GM21576 (cell line): ENCODE results near the gene PLXNA4.

Experiments
- ATAC-seq: cut with Tn5 transposase; IDR thresholded peaks from one replicate; pipeline ENCODE4 v1.9.1; 2021; ENCODE audit warnings: mild to moderate bottlenecking, moderate library complexity; ENCODE audit not compliant: unreplicated experiment

The PLXNA4 gene

GRCh38 chr7:132564849-132565248, 11.4 kb downstream of the PLXNA4 start:
- ATAC-seq = no peak

GRCh38 chr7:132564090-132564489, 12.2 kb downstream of the PLXNA4 start:
- no peak for ATAC-seq

- ATAC-seq = no peak
Measured at GRCh38 chr7:132562690-132563089, 13.6 kb downstream of the PLXNA4 start.

- no peak for ATAC-seq
Measured at GRCh38 chr7:132561763-132562162, 14.5 kb downstream of the PLXNA4 start.

GRCh38 chr7:132560825-132561529, 15.3 kb downstream of the PLXNA4 start:
- no peak for ATAC-seq

- no peak for ATAC-seq
Measured at GRCh38 chr7:132560105-132560504, 16.2 kb downstream of the PLXNA4 start.

- no peak for ATAC-seq
Measured at GRCh38 chr7:132558815-132559214, 17.5 kb downstream of the PLXNA4 start.

GRCh38 chr7:132557489-132558044, 18.7 kb downstream of the PLXNA4 start:
- no peak for ATAC-seq

GRCh38 chr7:132554446-132554845, 21.8 kb downstream of the PLXNA4 start:
- no peak for ATAC-seq

GRCh38 chr7:132553031-132553430, 23.2 kb downstream of the PLXNA4 start:
- no peak for ATAC-seq

- no peak for ATAC-seq
Measured at GRCh38 chr7:132551886-132552285, 24.4 kb downstream of the PLXNA4 start.

GRCh38 chr7:132551439-132551838, 24.8 kb downstream of the PLXNA4 start:
- no peak for ATAC-seq

- ATAC-seq = no peak
Measured at GRCh38 chr7:132548489-132549078, 27.7 kb downstream of the PLXNA4 start.

GRCh38 chr7:132547821-132548220, 28.4 kb downstream of the PLXNA4 start:
- ATAC-seq = no peak

GRCh38 chr7:132546366-132547127, 29.7 kb downstream of the PLXNA4 start:
- no peak for ATAC-seq

GRCh38 chr7:132545756-132546155, 30.5 kb downstream of the PLXNA4 start:
- no peak for ATAC-seq

GRCh38 chr7:132544999-132545398, 31.3 kb downstream of the PLXNA4 start:
- no peak for ATAC-seq

- no peak for ATAC-seq
Measured at GRCh38 chr7:132544025-132544424, 32.2 kb downstream of the PLXNA4 start.

- no peak for ATAC-seq
Measured at GRCh38 chr7:132542895-132543294, 33.4 kb downstream of the PLXNA4 start.

- ATAC-seq = no peak
Measured at GRCh38 chr7:132541656-132542055, 34.6 kb downstream of the PLXNA4 start.

- no peak for ATAC-seq
Measured at GRCh38 chr7:132537456-132538145, 38.7 kb downstream of the PLXNA4 start.
